H9 (cell line): ENCODE data around the gene HOXB8. TPM values are rescaled to one million over a fixed set of nuclear protein-coding genes. Genes with fewer than 3 reads are reported as not detected.

Experiments
- DNase-seq: peaks from one replicate; pipeline ENCODE4 v3.0.0-alpha.2; 2017
- H2AFZ ChIP-seq: one replicate; pipeline ENCODE4 v1.6.1; 2013; ENCODE audit warnings: mild to moderate bottlenecking, low read length, control low read depth, moderate library complexity
- H2AK5ac ChIP-seq: 2 replicates; pipeline ENCODE4 v1.6.1; 2013; ENCODE audit warnings: low read length, control low read depth, mixed read lengths; ENCODE audit not compliant: insufficient read length
- H2BK120ac ChIP-seq: one replicate; pipeline ENCODE4 v1.6.1; 2013; ENCODE audit warnings: low read depth, mild to moderate bottlenecking, low read length, control low read depth, inconsistent platforms; ENCODE audit not compliant: poor library complexity, severe bottlenecking
- H2BK12ac ChIP-seq: 2 replicates; pipeline ENCODE4 v1.6.1; 2013; ENCODE audit warnings: low read length, control low read depth, mixed read lengths, low read depth; ENCODE audit not compliant: insufficient read length
- H2BK15ac ChIP-seq: 2 replicates; pipeline ENCODE4 v1.6.1; 2013; ENCODE audit warnings: low read depth, low read length, control low read depth
- H2BK20ac ChIP-seq: one replicate; pipeline ENCODE4 v1.6.1; 2013; ENCODE audit warnings: low read depth, mild to moderate bottlenecking, low read length, control low read depth, inconsistent platforms; ENCODE audit not compliant: poor library complexity, severe bottlenecking
- H2BK5ac ChIP-seq: 2 replicates; pipeline ENCODE4 v1.6.1; 2013; ENCODE audit warnings: low read length, control low read depth, mixed read lengths; ENCODE audit not compliant: insufficient read length
- H3K14ac ChIP-seq: 2 replicates; pipeline ENCODE4 v1.6.1; 2013; ENCODE audit warnings: low read length, control low read depth; ENCODE audit not compliant: insufficient read depth
- H3K18ac ChIP-seq: 2 replicates; pipeline ENCODE4 v1.6.1; 2013; ENCODE audit warnings: low read depth, mild to moderate bottlenecking, mixed read lengths, low read length, control low read depth; ENCODE audit not compliant: insufficient read length
- H3K23ac ChIP-seq: 2 replicates; pipeline ENCODE4 v1.6.1; 2013; ENCODE audit warnings: low read length, control low read depth, mixed read lengths, low read depth; ENCODE audit not compliant: insufficient read length
- H3K23me2 ChIP-seq: 2 replicates; pipeline ENCODE4 v1.6.1; 2013; ENCODE audit warnings: low read depth, mild to moderate bottlenecking, mixed read lengths, low read length, control low read depth; ENCODE audit not compliant: insufficient read length, poor library complexity, severe bottlenecking
- H3K27ac ChIP-seq: 2 replicates; pipeline ENCODE4 v1.5.1; 2013; ENCODE audit warnings: low read length, control low read depth, mixed read lengths, low read depth; ENCODE audit not compliant: insufficient read length
- H3K27me3 ChIP-seq: 2 replicates; pipeline ENCODE4 v1.6.1; 2013; ENCODE audit warnings: low read length, control low read depth, inconsistent platforms; ENCODE audit not compliant: insufficient read depth
- H3K4ac ChIP-seq: 2 replicates; pipeline ENCODE4 v1.6.1; 2013; ENCODE audit warnings: low read depth, mild to moderate bottlenecking, control low read depth, inconsistent platforms, low read length, moderate library complexity
- H3K4me1 ChIP-seq: 2 replicates; pipeline ENCODE4 v1.6.1; 2013; ENCODE audit warnings: low read length, control low read depth, inconsistent platforms; ENCODE audit not compliant: insufficient read depth
- H3K4me2 ChIP-seq: 2 replicates; pipeline ENCODE4 v1.6.1; 2013; ENCODE audit warnings: low read length, control low read depth, mixed read lengths; ENCODE audit not compliant: insufficient read length, insufficient read depth
- H3K56ac ChIP-seq: 2 replicates; pipeline ENCODE4 v1.6.1; 2013; ENCODE audit warnings: low read depth, mild to moderate bottlenecking, mixed read lengths, low read length, control low read depth; ENCODE audit not compliant: insufficient read length
- H3K79me1 ChIP-seq: 2 replicates; pipeline ENCODE4 v1.6.1; 2013; ENCODE audit warnings: low read depth, mild to moderate bottlenecking, moderate library complexity, low read length, control low read depth, inconsistent platforms; ENCODE audit not compliant: insufficient read depth, poor library complexity, severe bottlenecking
- H3K79me2 ChIP-seq: 2 replicates; pipeline ENCODE4 v1.6.1; 2013; ENCODE audit warnings: low read length, control low read depth, inconsistent platforms; ENCODE audit not compliant: insufficient read depth
- H3K9ac ChIP-seq: 2 replicates; pipeline ENCODE4 v1.6.1; 2013; ENCODE audit warnings: low read length, control low read depth, mixed read lengths; ENCODE audit not compliant: insufficient read length; ENCODE audit errors: extremely low read depth
- H3K9me3 ChIP-seq: one replicate; pipeline ENCODE4 v1.6.1; 2013; ENCODE audit warnings: low read depth, low read length, inconsistent platforms; ENCODE audit not compliant: control insufficient read depth
- H3T11ph ChIP-seq: one replicate; pipeline ENCODE4 v1.6.1; 2013; ENCODE audit warnings: mild to moderate bottlenecking, low read length, control low read depth, inconsistent platforms
- H4K20me1 ChIP-seq: one replicate; pipeline ENCODE4 v1.6.1; 2013; ENCODE audit not compliant: control insufficient read depth, insufficient read length, insufficient read depth
- H4K5ac ChIP-seq: 2 replicates; pipeline ENCODE4 v1.6.1; 2013; ENCODE audit warnings: low read depth, mild to moderate bottlenecking, mixed read lengths, low read length, control low read depth; ENCODE audit not compliant: insufficient read length
- H4K8ac ChIP-seq: replicated peaks from 2 replicates; pipeline ENCODE4 v1.6.1; 2013; ENCODE audit warnings: low read length, control low read depth, mixed read lengths, low read depth; ENCODE audit not compliant: insufficient read length
- H4K91ac ChIP-seq: 2 replicates; pipeline ENCODE4 v1.6.1; 2013; ENCODE audit warnings: low read depth, mild to moderate bottlenecking, moderate library complexity, mixed read lengths, low read length, control low read depth; ENCODE audit not compliant: insufficient read length
- H3K27ac Mint-ChIP-seq, 3 experiments: 2 replicates in 2 of 3; 3 replicates in 1 of 3; pipeline ENCODE4 v1.8.0; 2020 to 2021; ENCODE audit warnings: mixed read lengths in 3 of 3, mild to moderate bottlenecking in 1 of 3, moderate library complexity in 1 of 3
- H3K27me3 Mint-ChIP-seq: 2 replicates; pipeline ENCODE4 v1.8.0; 2021; ENCODE audit warnings: low read depth, mild to moderate bottlenecking, moderate library complexity, mixed read lengths
- H3K36me3 Mint-ChIP-seq, 3 experiments: 2 replicates in 2 of 3; 3 replicates in 1 of 3; pipeline ENCODE4 v1.8.0; 2020 to 2021; ENCODE audit warnings: low read depth in 3 of 3, mixed read lengths in 3 of 3; ENCODE audit not compliant: insufficient read depth in 1 of 3
- H3K4me1 Mint-ChIP-seq, 2 experiments: 2 replicates each; pipeline ENCODE4 v1.8.0; 2020; ENCODE audit warnings: mixed read lengths in 2 of 2
- H3K4me3 Mint-ChIP-seq, 2 experiments: 2 replicates in 1 of 2; 3 replicates in 1 of 2; pipeline ENCODE4 v1.8.0; 2020 to 2021; ENCODE audit warnings: mild to moderate bottlenecking in 2 of 2, mixed read lengths in 2 of 2, moderate library complexity in 1 of 2
- H3K9me3 Mint-ChIP-seq, 2 experiments: 2 replicates in 1 of 2; 3 replicates in 1 of 2; pipeline ENCODE4 v1.8.0; 2020; ENCODE audit warnings: mild to moderate bottlenecking in 2 of 2, mixed read lengths in 2 of 2, moderate library complexity in 1 of 2
- CTCF ChIP-seq: fragments of 200-600 bp; sonication (generic); conservative IDR thresholded peaks from 3 replicates; pipeline ENCODE4 v1.8.0; 2021; ENCODE audit warnings: antibody characterized with exemption, mild to moderate bottlenecking
- WGBS: extraction: QIAGEN DNeasy Blood & Tissue Kit; methylation state at CpG from one replicate; pipeline ENCODE4 v1.1.7; 2013; ENCODE audit warnings: missing lambda C conversion rate, low lambda C conversion rate, mixed read lengths; ENCODE audit not compliant: insufficient read length; ENCODE audit errors: extremely low coverage; 5-methylcytosine and 5-hydroxymethylcytosine counted together
- total RNA-seq: library from RNA; stranded (reverse); gene quantifications from 2 replicates; pipeline ENCODE4 v1.2.1, GENCODE V29; 2021

Gene HOXB8
- total RNA-seq, 1 experiment from 2014 or later, result not detected

- H3K4me1 Mint-ChIP-seq, result peaks cover 8 to 33% of the 10 kb centered on the region in 2 experiments
- no CpG with 5 or more reads among the region's 16 CpGs for WGBS
- no peak overlapping the region for H2AFZ ChIP-seq
These were observed 17.6 kb downstream of the HOXB8 start for GRCh38 chr17:48597528-48597777.

More at GRCh38 chr17:48597528-48597777, 17.6 kb downstream of the HOXB8 start:
- H4K20me1 ChIP-seq, result no peaks in the 10 kb centered on the region
- no peak overlapping the region for H3K27ac ChIP-seq
- H3K9me3 ChIP-seq, result no peaks in the 10 kb centered on the region
- H3K4me2 ChIP-seq, result peak overlapping the region; percentile 13
- no peak overlapping the region for H2BK20ac ChIP-seq
- Mint-ChIP-seq H3K36me3 (no peaks in the 10 kb centered on the region), H3K27me3 (peaks cover 100% of the 10 kb centered on the region), H3K4me3 (no peak overlapping the region), H3K9me3 (peaks cover 0 to 21% of the 10 kb centered on the region in 2 experiments; a peak in 2 of 5 replicates), H3K27ac (no peak overlapping the region)
- no peak overlapping the region for H3K56ac ChIP-seq
- H3K23ac ChIP-seq, result no peak overlapping the region
- H3K18ac ChIP-seq, result no peak overlapping the region
- H3T11ph ChIP-seq, result no peak overlapping the region
- H3K79me2 ChIP-seq, result no peaks in the 10 kb centered on the region
- no peak overlapping the region for H2BK5ac ChIP-seq
- no peak for DNase-seq
- no peak overlapping the region for H3K4ac ChIP-seq
- no peak overlapping the region for H4K8ac ChIP-seq
- no peak overlapping the region for H3K9ac ChIP-seq
- H4K91ac ChIP-seq, result no peak overlapping the region
- TF ChIP-seq CTCF, result no peak
- H4K5ac ChIP-seq, result no peak overlapping the region
- H3K27me3 ChIP-seq, result peaks cover 99% of the 10 kb centered on the region
- H3K79me1 ChIP-seq, result no peaks in the 10 kb centered on the region
- no peak overlapping the region for H2AK5ac ChIP-seq
- no peak overlapping the region for H2BK12ac ChIP-seq
- H2BK120ac ChIP-seq, result no peak overlapping the region
- H3K23me2 ChIP-seq, result no peaks in the 10 kb centered on the region
- no peaks in the 10 kb centered on the region for H3K4me1 ChIP-seq
- no peak overlapping the region for H3K14ac ChIP-seq
- H2BK15ac ChIP-seq, result no peak overlapping the region
